Omental fat pad (tissue), 4 donors: ENCODE data around the gene BTG4. TPM values are rescaled to one million over a fixed set of nuclear protein-coding genes. Genes with fewer than 3 reads are reported as not detected.

Source experiments
- ATAC-seq: fragments of 150-250 bp; one replicate; pipeline ENCODE4 v1.9.1; 2016; ENCODE audit warnings: mild to moderate bottlenecking, moderate library complexity; ENCODE audit not compliant: low FRiP score
- DNase-seq: peaks from one replicate; pipeline ENCODE4 v3.0.0-alpha.2; 2019; ENCODE audit warnings: low spot score
- CTCF ChIP-seq, 3 donors: fragments of 450-650 bp; IDR thresholded peaks; one replicate each; pipeline ENCODE4 v1.5.1; 2016 to 2017; ENCODE audit warnings: antibody characterized with exemption in 3 of 3, mild to moderate bottlenecking in 3 of 3, moderate library complexity in 2 of 3
- total RNA-seq, 4 donors: library from RNA; depleted of rRNA; stranded (reverse); fragments of >200 nt; gene quantifications; one replicate each; pipeline ENCODE4 v1.1.0, GENCODE V29; 2016

The BTG4 gene
- total RNA-seq, 4 donors from 2014 or later: not detected

GRCh38 chr11:111450480-111451320, 61.5 kb downstream of the BTG4 start:
- DNase-seq (no peak), ATAC-seq (no peak)
- TF ChIP-seq CTCF (IDR thresholded peaks at IDR 0.05): no peak

GRCh38 chr11:111449696-111450479, 62.3 kb downstream of the BTG4 start:
- DNase-seq (no peak), ATAC-seq (no peak)
- TF ChIP-seq CTCF (IDR thresholded peaks at IDR 0.05): no peak

DNA sequence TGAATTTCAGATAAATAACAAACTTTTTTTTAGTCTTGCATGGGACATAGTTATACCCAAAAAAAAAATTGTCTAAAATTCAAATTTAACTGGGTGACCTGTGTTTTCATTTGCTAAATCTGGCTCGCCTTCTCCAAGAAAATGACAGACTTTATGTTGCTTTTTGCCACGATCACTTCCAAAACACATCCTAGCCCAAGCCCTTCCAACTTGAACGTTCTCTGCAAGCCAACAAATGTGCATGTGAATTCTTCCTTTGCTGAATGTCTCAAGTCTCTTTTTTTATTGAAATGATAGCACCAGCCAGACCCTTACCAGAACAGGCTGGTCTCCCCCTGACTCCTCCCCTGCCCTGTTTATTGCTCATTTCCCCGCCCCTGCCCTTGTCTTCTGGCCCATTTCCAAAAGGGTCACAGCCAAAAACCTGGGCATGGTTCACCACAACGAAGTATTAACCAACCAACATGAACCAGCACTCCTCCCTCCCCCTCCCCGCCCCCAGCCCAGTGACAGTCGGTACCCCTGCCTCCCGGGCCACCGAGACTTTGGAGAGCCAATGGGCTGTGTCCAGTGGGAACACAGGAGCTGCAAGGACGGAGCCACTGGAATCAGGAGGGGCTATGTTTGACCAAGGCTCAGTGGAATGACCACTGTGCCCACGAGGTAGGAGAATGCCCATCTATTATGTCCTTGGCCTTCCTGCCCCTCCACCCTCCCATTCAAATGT, 63.2 kb downstream of the BTG4 start:
- DNase-seq: no peak
- no peak for ATAC-seq
- TF ChIP-seq CTCF (IDR thresholded peaks at IDR 0.05): no peak

GRCh38 chr11:111448414-111448813, 63.8 kb downstream of the BTG4 start:
- no peak for TF ChIP-seq CTCF (IDR thresholded peaks at IDR 0.05)
- no peak for ATAC-seq
- DNase-seq: no peak

- no peak for ATAC-seq
- no peak for DNase-seq
- TF ChIP-seq CTCF (IDR thresholded peaks at IDR 0.05): no peak
Observed at GRCh38 chr11:111447931-111448330, 64.3 kb downstream of the BTG4 start.

GRCh38 chr11:111447112-111447471, 65.1 kb downstream of the BTG4 start:
- TF ChIP-seq CTCF (IDR thresholded peaks at IDR 0.05): no peak
- DNase-seq: no peak

More at GRCh38 chr11:111447112-111447471, 65.1 kb downstream of the BTG4 start:
- ATAC-seq: no peak
